GM12874 (cell line): ENCODE measurements around the gene THOC7.

ENCODE experiments used
- TF ChIP-seq, protein P1 (sequence below): IDR thresholded peaks from 2 replicates; pipeline ENCODE4 v1.5.1; 2011; ENCODE audit warnings: low read depth, mild to moderate bottlenecking, control low read depth, low read length, moderate library complexity; ENCODE audit not compliant: insufficient read depth

Gene THOC7

DNA sequence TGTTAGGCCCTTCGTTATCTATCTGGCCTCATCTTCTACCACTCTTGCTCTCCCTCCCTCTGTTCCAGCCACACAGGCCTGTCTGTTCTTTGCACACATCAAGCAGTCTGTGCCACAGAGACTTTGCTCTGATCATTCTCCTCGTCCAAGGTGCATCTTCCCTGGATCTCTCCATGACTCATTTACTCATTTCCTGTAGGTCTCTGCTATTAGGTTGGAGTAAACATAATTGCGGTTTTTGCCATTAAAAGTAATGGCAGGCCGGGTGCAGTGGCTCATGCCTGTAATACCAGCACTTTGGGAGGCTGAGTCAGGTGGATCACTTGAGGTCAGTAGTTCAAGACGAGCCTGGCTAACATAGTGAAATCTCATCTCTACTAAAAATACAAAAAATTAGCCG, 54.0 kb downstream of the THOC7 start:
- TF ChIP-seq, protein P1, sequence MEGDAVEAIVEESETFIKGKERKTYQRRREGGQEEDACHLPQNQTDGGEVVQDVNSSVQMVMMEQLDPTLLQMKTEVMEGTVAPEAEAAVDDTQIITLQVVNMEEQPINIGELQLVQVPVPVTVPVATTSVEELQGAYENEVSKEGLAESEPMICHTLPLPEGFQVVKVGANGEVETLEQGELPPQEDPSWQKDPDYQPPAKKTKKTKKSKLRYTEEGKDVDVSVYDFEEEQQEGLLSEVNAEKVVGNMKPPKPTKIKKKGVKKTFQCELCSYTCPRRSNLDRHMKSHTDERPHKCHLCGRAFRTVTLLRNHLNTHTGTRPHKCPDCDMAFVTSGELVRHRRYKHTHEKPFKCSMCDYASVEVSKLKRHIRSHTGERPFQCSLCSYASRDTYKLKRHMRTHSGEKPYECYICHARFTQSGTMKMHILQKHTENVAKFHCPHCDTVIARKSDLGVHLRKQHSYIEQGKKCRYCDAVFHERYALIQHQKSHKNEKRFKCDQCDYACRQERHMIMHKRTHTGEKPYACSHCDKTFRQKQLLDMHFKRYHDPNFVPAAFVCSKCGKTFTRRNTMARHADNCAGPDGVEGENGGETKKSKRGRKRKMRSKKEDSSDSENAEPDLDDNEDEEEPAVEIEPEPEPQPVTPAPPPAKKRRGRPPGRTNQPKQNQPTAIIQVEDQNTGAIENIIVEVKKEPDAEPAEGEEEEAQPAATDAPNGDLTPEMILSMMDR, result no peak

DNA sequence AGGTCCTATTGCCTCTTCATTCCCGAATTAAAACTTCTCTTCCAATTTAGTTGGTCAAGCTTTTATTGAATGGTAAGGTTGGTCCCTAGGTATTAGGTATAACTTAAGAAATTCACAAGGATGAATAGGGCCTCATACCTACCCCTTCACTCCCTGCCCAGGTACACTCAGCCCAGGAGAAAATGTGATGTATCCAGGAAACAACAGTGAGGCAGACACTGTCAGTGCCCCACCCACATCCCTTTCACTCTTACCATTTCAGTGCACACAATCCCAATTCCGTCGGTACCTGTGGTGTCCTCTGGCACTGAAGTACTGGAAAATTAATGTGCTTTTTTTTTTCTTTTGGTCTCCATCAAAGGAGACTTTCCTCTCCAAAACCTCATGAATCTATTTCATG, 55.0 kb downstream of the THOC7 start:
- TF ChIP-seq, protein P1, result no peak

DNA sequence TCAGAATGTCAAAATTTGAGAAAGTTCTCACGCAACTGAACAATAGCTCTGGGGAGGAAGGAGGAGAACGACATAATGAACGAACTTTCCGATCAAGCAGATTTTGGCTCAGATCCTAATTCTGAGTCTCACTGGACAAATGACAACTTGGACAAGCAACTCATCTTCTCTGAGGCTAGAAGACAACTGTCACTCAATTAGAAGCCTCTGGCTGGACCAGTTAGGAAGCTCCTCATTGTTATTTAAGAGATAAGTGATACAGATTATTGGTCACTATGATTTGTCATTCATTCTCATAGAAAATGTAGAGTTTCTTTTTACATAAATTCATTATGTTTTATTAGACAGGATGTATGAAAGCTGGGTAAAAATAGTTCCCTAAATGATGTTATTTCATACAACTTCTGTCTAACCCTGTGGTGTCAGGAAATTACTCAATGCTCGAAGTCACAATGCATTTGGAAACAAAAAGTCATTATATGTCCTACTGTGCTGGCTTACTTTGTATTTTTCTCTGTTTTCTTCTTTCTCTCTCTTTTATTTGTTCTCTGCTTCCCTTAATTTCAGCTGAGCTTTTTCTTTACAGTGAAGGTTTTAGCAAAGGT, 55.5 kb downstream of the THOC7 start:
- TF ChIP-seq, protein P1, result no peak

DNA sequence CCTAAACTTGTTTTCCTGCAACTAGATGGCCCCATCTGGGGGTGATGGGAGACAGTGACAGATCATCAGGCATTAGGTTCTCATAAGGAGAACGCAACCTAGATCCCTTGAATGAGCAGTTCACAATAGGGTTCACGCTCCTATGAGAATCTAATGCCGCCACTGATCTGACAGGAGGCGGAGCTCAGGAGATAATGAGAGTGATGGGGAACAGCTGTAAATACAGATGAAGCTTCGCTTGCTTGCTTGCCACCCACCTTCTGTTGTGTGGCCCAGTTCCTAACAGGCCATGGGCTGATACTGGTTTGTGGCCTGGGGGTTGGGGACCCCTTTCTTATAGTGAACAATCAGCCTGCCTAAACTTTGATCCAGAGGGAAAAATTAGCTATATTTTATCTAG, 59.7 kb downstream of the THOC7 start:
- TF ChIP-seq, protein P1, result no peak

DNA sequence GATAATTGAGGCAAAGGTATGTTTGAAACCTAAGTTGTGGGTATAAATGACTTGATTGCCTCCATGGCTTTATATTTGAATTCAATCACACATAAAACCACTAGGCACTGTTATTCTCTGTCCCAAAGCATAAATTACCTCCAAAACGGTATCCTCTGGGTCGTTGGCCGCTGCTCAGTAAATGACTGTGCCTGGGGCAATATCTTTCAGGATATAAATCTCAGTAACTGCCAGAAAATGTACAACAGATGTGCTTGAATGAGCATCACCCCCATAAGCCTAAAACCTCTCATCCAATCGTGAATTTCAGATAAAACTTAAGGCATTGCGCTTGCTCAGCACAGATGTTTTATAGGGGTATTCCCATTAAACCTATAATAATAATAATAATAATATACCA, 63.5 kb downstream of the THOC7 start:
- TF ChIP-seq, protein P1, result no peak

DNA sequence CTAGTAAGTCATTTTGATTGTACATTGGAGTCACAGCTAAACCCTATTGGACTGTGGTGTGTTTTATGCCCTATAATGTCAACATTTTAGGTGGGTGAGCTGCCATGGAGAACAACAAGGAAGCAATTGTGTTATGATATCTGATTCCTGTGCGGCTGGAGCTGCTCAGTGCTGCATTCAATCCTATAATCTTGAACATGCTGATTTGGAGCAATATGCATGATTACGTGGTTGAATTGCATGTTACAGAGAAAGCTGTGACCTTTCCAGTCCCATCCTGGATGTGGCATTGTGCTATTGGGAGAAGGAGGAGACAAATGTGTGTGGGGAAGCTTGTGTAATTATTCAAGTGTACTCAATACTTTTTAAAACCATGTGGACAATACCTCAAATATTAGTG, 64.7 kb downstream of the THOC7 start:
- TF ChIP-seq, protein P1, result no peak

DNA sequence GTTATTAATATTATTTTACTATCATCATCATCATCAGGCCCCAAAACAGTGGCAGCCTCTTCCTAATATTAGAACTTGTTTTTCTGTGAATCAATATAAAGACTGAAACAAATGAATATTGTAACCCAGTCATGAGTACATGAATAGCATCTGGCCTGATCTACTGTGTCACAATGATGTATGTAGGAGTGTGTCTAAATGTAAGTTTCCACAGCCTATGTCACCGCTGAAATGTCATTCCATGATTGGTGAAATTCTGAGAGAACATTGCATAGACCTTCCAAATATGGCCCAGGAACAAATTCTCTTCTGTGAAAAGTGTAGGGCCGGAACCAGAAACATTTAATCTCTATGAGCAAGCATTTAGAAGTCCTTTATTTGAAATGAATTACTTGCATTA, 65.1 kb downstream of the THOC7 start:
- TF ChIP-seq, protein P1, result no peak
